ENCODE results near the gene EIF4EBP2.
A peak's percentile ranks its signal among the peaks of the same experiment; 100 is the strongest.

GRCh38 chr10:70379581-70380176, 24.3 kb upstream of the EIF4EBP2 start:
- TF ChIP-seq CTCF (IDR thresholded peaks at IDR 0.05) (peak in 2 of 3 experiments; percentile 41 to 52), POLR2A (IDR thresholded peaks at IDR 0.05) (no peak)
